Measurements from ENCODE around the gene TMEM163.
"Not testable (repeated sequence)": the region's sequence is repeated elsewhere in the genome, so short reads cannot be mapped to it uniquely, and the experiment has no call there.

The TMEM163 gene

GRCh38 chr2:134660626-134661402 is 58.0 kb downstream of the TMEM163 start:
- no peak for DNase-seq

- no peak for DNase-seq
Measured at GRCh38 chr2:134659724-134660123, 59.1 kb downstream of the TMEM163 start.

GRCh38 chr2:134657650-134658250 is 61.0 kb downstream of the TMEM163 start:
- no peak for DNase-seq

GRCh38 chr2:134656391-134656790 is 62.4 kb downstream of the TMEM163 start:
- not testable (repeated sequence) for DNase-seq

- no peak for DNase-seq
Measured at GRCh38 chr2:134648586-134648985, 70.2 kb downstream of the TMEM163 start.

- DNase-seq: no peak
Measured at GRCh38 chr2:134647607-134648256, 71.1 kb downstream of the TMEM163 start.

- DNase-seq: no peak
Measured at GRCh38 chr2:134642938-134643337, 75.9 kb downstream of the TMEM163 start.

- DNase-seq: no peak
Measured at GRCh38 chr2:134640494-134640893, 78.3 kb downstream of the TMEM163 start.

- no peak for DNase-seq
Measured at GRCh38 chr2:134639265-134639664, 79.5 kb downstream of the TMEM163 start.

- no peak for DNase-seq
Measured at GRCh38 chr2:134636714-134637113, 82.1 kb downstream of the TMEM163 start.

GRCh38 chr2:134634054-134634753 is 84.6 kb downstream of the TMEM163 start:
- DNase-seq: no peak

- DNase-seq: no peak
Measured at GRCh38 chr2:134630504-134631159, 88.2 kb downstream of the TMEM163 start.

- peak; percentile 11 for DNase-seq
Measured at GRCh38 chr2:134628453-134628852, 90.3 kb downstream of the TMEM163 start.

GRCh38 chr2:134626781-134627180 is 92.0 kb downstream of the TMEM163 start:
- no peak for DNase-seq

GRCh38 chr2:134625311-134625710 is 93.5 kb downstream of the TMEM163 start:
- no peak for DNase-seq

GRCh38 chr2:134623796-134624195 is 95.0 kb downstream of the TMEM163 start:
- DNase-seq: no peak

- no peak for DNase-seq
Measured at GRCh38 chr2:134623046-134623445, 95.8 kb downstream of the TMEM163 start.

- DNase-seq: no peak
Measured at GRCh38 chr2:134621939-134622705, 96.7 kb downstream of the TMEM163 start.

- no peak for DNase-seq
Measured at GRCh38 chr2:134619250-134619649, 99.5 kb downstream of the TMEM163 start.

- DNase-seq: not testable (repeated sequence)
Measured at GRCh38 chr2:134615480-134615879, 103.3 kb downstream of the TMEM163 start.

GRCh38 chr2:134611316-134611715 is 107.5 kb downstream of the TMEM163 start:
- peak; percentile 63 for DNase-seq

- DNase-seq: no peak
Measured at GRCh38 chr2:134610871-134611270, 107.9 kb downstream of the TMEM163 start.

Data from DMS153 (cell line).